Keratinocyte (primary cell): ENCODE results near the gene IL17REL. TPM values are rescaled to one million over a fixed set of nuclear protein-coding genes. Genes with fewer than 3 reads are reported as not detected.

ENCODE experiments used
- DNase-seq: peaks from one replicate; pipeline ENCODE4 v3.0.0-alpha.2; 2011; ENCODE audit warnings: low read depth, missing footprints, low spot score
- FAIRE-seq: peaks from 2 replicates; lab custom pipeline; 2011; peaks lifted over from hg19 to GRCh38; lab: Jason Lieb, UNC
- H2AFZ ChIP-seq: 2 replicates; pipeline ENCODE4 v1.6.0; 2012; ENCODE audit warnings: low read length, control low read depth, inconsistent platforms; ENCODE audit not compliant: control insufficient read depth
- H3K27ac ChIP-seq: 2 replicates; pipeline ENCODE4 v1.5.1; 2011; ENCODE audit warnings: low read length; ENCODE audit not compliant: control insufficient read depth, insufficient read depth
- H3K27me3 ChIP-seq: 3 replicates; pipeline ENCODE4 v1.6.0; 2011; ENCODE audit warnings: low read length; ENCODE audit not compliant: control insufficient read depth, insufficient read depth; ENCODE audit errors: extremely low read depth
- H3K36me3 ChIP-seq, 2 experiments: 2 replicates in 1 of 2; 3 replicates in 1 of 2; pipeline ENCODE4 v1.5.1; 2011; ENCODE audit warnings: low read length in 2 of 2, mild to moderate bottlenecking in 1 of 2; ENCODE audit not compliant: control insufficient read depth in 2 of 2, insufficient read depth in 2 of 2; ENCODE audit errors: extremely low read depth in 1 of 2
- H3K4me1 ChIP-seq: 3 replicates; pipeline ENCODE4 v1.5.1; 2011; ENCODE audit warnings: low read length; ENCODE audit not compliant: control insufficient read depth, insufficient read depth; ENCODE audit errors: extremely low read depth
- H3K4me2 ChIP-seq: 3 replicates; pipeline ENCODE4 v1.6.0; 2011; ENCODE audit warnings: low read depth, low read length; ENCODE audit not compliant: control insufficient read depth, insufficient read depth; ENCODE audit errors: extremely low read depth
- H3K4me3 ChIP-seq, 3 experiments: fragments of 200-600 bp in 1 of 3; sonication (generic) in 1 of 3; 2 replicates in 2 of 3; 3 replicates in 1 of 3; pipeline ENCODE4 v1.5.1; 2011 to 2016; ENCODE audit warnings: low read length in 3 of 3, mild to moderate bottlenecking in 3 of 3, control low read depth in 2 of 3, inconsistent platforms in 1 of 3, low read depth in 1 of 3, mixed read lengths in 1 of 3, mixed run types in 1 of 3, moderate library complexity in 1 of 3; ENCODE audit not compliant: control insufficient read depth in 2 of 3, insufficient read depth in 2 of 3; ENCODE audit errors: extremely low read depth in 1 of 3
- H3K79me2 ChIP-seq: 2 replicates; pipeline ENCODE4 v1.6.0; 2012; ENCODE audit warnings: low read length; ENCODE audit not compliant: control insufficient read depth, insufficient read depth
- H3K9ac ChIP-seq: 3 replicates; pipeline ENCODE4 v1.6.0; 2011; ENCODE audit warnings: low read length; ENCODE audit not compliant: control insufficient read depth, insufficient read depth; ENCODE audit errors: extremely low read depth
- H3K9me1 ChIP-seq: 3 replicates; pipeline ENCODE4 v1.6.0; 2011; ENCODE audit warnings: low read length; ENCODE audit not compliant: control insufficient read depth, insufficient read depth; ENCODE audit errors: extremely low read depth
- H3K9me3 ChIP-seq: 2 replicates; pipeline ENCODE4 v1.5.1; 2012; ENCODE audit warnings: low read depth, low read length; ENCODE audit not compliant: control insufficient read depth
- H4K20me1 ChIP-seq: 3 replicates; pipeline ENCODE4 v1.6.0; 2011; ENCODE audit warnings: low read length; ENCODE audit not compliant: control insufficient read depth, insufficient read depth; ENCODE audit errors: extremely low read depth
- CTCF ChIP-seq, 3 experiments: IDR thresholded peaks in 1 of 3; conservative IDR thresholded peaks in 1 of 3; optimal IDR thresholded peaks in 1 of 3; 2 replicates in 2 of 3; 3 replicates in 1 of 3; pipeline versions ENCODE3 to v1.5.1; 2011; ENCODE audit warnings: low read length in 3 of 3, mild to moderate bottlenecking in 3 of 3, moderate library complexity in 2 of 3, control low read depth in 1 of 3, inconsistent platforms in 1 of 3; ENCODE audit not compliant: insufficient read depth in 2 of 3; ENCODE audit errors: extremely low read depth in 1 of 3
- EZH2 ChIP-seq: IDR thresholded peaks from one replicate; pipeline ENCODE4 v1.6.1; 2012; ENCODE audit warnings: inconsistent platforms, mild to moderate bottlenecking, low read length, moderate library complexity
- dilution Hi-C: fragments of 300-500 bp; cut with MboI; formaldehyde crosslinking; loops from one replicate; pipeline ENCODE4 v1.7.0; 2020; ENCODE audit warnings: low sequenced_read_pairs; ENCODE audit not compliant: extremely low pct_ligation_motif_present
- polyA plus RNA-seq, 5 experiments: library from polyadenylated mRNA; depleted of rRNA in 3 of 5; stranded (reverse) in 3 of 5; stranded (forward) in 1 of 5; unstranded in 1 of 5; fragments of >200 nt; gene quantifications; 1 replicate in 1 of 5; 2 replicates in 3 of 5; 3 replicates in 1 of 5; pipeline versions ENCODE4 v1.2.1 to v1.2.3, GENCODE V29; 2011 to 2012; ENCODE audit warnings: missing spikeins in 2 of 5, low read depth in 1 of 5, low replicate concordance in 1 of 5

The IL17REL gene
- polyA plus RNA-seq, 1 donor (not counting 4 experiments of a cell fraction or from before 2014, with no cell fraction given), result not detected

GRCh38 chr22:49997932-49998717 lies 14.4 kb downstream of the IL17REL start:
- Histone ChIP-seq H3K9ac (no peak overlapping the region), H3K36me3 (no peaks in the 10 kb centered on the region), H4K20me1 (no peaks in the 10 kb centered on the region), H3K27ac (no peak overlapping the region), H3K27me3 (peaks cover 4% of the 10 kb centered on the region), H2AFZ (no peak overlapping the region), H3K4me1 (no peaks in the 10 kb centered on the region), H3K79me2 (no peaks in the 10 kb centered on the region), H3K4me3 (no peak overlapping the region), H3K9me1 (no peaks in the 10 kb centered on the region), H3K4me2 (no peak overlapping the region), H3K9me3 (no peaks in the 10 kb centered on the region)
- TF ChIP-seq CTCF (optimal IDR thresholded peaks at IDR 0.05 in 1 of 3, IDR thresholded peaks at IDR 0.05 in 1 of 3, conservative IDR thresholded peaks at IDR 0.05 in 1 of 3; ENCODE audit: extremely low read depth in 1 of 3, insufficient read depth in 2 of 3, low read length in 3 of 3) (no peak), EZH2 (no peak)
- FAIRE-seq, result no peak
- no peak for DNase-seq
- dilution Hi-C loops, result no loop called here

- H3K4me3 ChIP-seq, result no peak overlapping the region
- no peak for FAIRE-seq
- H4K20me1 ChIP-seq, result no peaks in the 10 kb centered on the region
- no peaks in the 10 kb centered on the region for H3K4me1 ChIP-seq
- H3K27ac ChIP-seq, result no peak overlapping the region
- H3K27me3 ChIP-seq, result peaks cover 4% of the 10 kb centered on the region
- no peak for TF ChIP-seq CTCF (optimal IDR thresholded peaks at IDR 0.05 in 1 of 3, IDR thresholded peaks at IDR 0.05 in 1 of 3, conservative IDR thresholded peaks at IDR 0.05 in 1 of 3; ENCODE audit: extremely low read depth in 1 of 3, insufficient read depth in 2 of 3, low read length in 3 of 3)
- TF ChIP-seq EZH2, result no peak
- dilution Hi-C loops, result no loop called here
- no peak overlapping the region for H2AFZ ChIP-seq
- H3K9ac ChIP-seq, result no peak overlapping the region
- no peaks in the 10 kb centered on the region for H3K9me1 ChIP-seq
- H3K9me3 ChIP-seq, result no peaks in the 10 kb centered on the region
- no peaks in the 10 kb centered on the region for H3K36me3 ChIP-seq
- H3K4me2 ChIP-seq, result no peak overlapping the region
- DNase-seq, result no peak
- H3K79me2 ChIP-seq, result no peaks in the 10 kb centered on the region
Observed at GRCh38 chr22:49997251-49997599, 15.3 kb downstream of the IL17REL start.
